OCI-LY7 (cell line): ENCODE data around the gene CPZ. TPM values are rescaled to one million over a fixed set of nuclear protein-coding genes. Genes with fewer than 3 reads are reported as not detected.

Experiments
- BruUV-seq: library from RNA; stranded (reverse); fragments of 400-500 nt; replicated peaks from 2 replicates; lab custom pipeline; 2021; lab: Mats Ljungman, UMichigan
- CTCF ChIA-PET: fragments of 300-600 bp; sonication (Branson Sonifier 250); formaldehyde crosslinking; loops from one replicate; lab custom pipeline; 2022; ENCODE audit warnings: antibody characterized with exemption; ENCODE audit not compliant: unreplicated experiment; lab: Charles Lee
- POLR2A ChIA-PET: fragments of 300-600 bp; sonication (Branson Sonifier 250); formaldehyde crosslinking; loops from one replicate; lab custom pipeline; 2022; ENCODE audit warnings: antibody characterized with exemption; lab: Charles Lee
- DNase-seq: peaks from one replicate; pipeline ENCODE4 v3.0.0-alpha.2; 2015; ENCODE audit warnings: low spot score
- H2AFZ ChIP-seq: fragments of 200-600 bp; sonication (generic), shearing (Covaris generic); 2 replicates; pipeline ENCODE4 v1.6.1; 2014; ENCODE audit warnings: mild to moderate bottlenecking, antibody characterized with exemption, low read length, moderate library complexity
- H3K27ac ChIP-seq: fragments of 200-600 bp; sonication (generic); 2 replicates; pipeline ENCODE4 v1.5.1; 2014; ENCODE audit warnings: mixed run types, low read depth, mild to moderate bottlenecking, moderate library complexity, low read length, inconsistent platforms; ENCODE audit not compliant: poor library complexity, severe bottlenecking
- H3K36me3 ChIP-seq: fragments of 200-600 bp; sonication (generic); 2 replicates; pipeline ENCODE4 v1.6.1; 2014; ENCODE audit warnings: mild to moderate bottlenecking, antibody characterized with exemption, low read length, moderate library complexity, mixed read lengths; ENCODE audit not compliant: insufficient read depth
- H3K4me1 ChIP-seq: fragments of 200-600 bp; sonication (generic); 2 replicates; pipeline ENCODE4 v1.5.1; 2014; ENCODE audit warnings: mild to moderate bottlenecking, low read length; ENCODE audit not compliant: insufficient read depth, poor library complexity, severe bottlenecking
- H3K4me2 ChIP-seq: fragments of 200-600 bp; sonication (generic); 2 replicates; pipeline ENCODE4 v1.6.1; 2014; ENCODE audit warnings: mild to moderate bottlenecking, low read length
- H3K4me3 ChIP-seq: fragments of 200-600 bp; sonication (generic); 2 replicates; pipeline ENCODE4 v1.5.1; 2014; ENCODE audit warnings: mild to moderate bottlenecking, low read depth, low read length; ENCODE audit not compliant: poor library complexity, severe bottlenecking
- H3K79me2 ChIP-seq: fragments of 200-600 bp; sonication (generic); 2 replicates; pipeline ENCODE4 v1.6.1; 2016; ENCODE audit warnings: low read depth, mild to moderate bottlenecking, low read length, moderate library complexity, mixed read lengths; ENCODE audit not compliant: insufficient read depth
- H3K9me2 ChIP-seq: fragments of 200-600 bp; sonication (generic); 2 replicates; pipeline ENCODE4 v1.6.1; 2016; ENCODE audit warnings: mild to moderate bottlenecking, low read length, mixed read lengths; ENCODE audit not compliant: insufficient read depth
- H3K9me3 ChIP-seq: fragments of 200-600 bp; sonication (generic); 2 replicates; pipeline ENCODE4 v1.6.1; 2014; ENCODE audit warnings: mild to moderate bottlenecking, mixed run types, low read length, mixed read lengths
- H4K20me1 ChIP-seq: fragments of 200-600 bp; sonication (generic); 2 replicates; pipeline ENCODE4 v1.6.1; 2014; ENCODE audit warnings: mild to moderate bottlenecking, antibody characterized with exemption, low read length, moderate library complexity, mixed read lengths; ENCODE audit not compliant: insufficient read depth
- EZH2phosphoT487 ChIP-seq: fragments of 200-600 bp; sonication (generic); IDR thresholded peaks from 2 replicates; pipeline ENCODE4 v1.6.1; 2018; ENCODE audit warnings: low read depth, borderline replicate concordance, mild to moderate bottlenecking, mixed run types, antibody characterized with exemption, low read length, moderate library complexity, mixed read lengths
- intact Hi-C: fragments of 100-400 bp; cut with micrococcal nuclease; formaldehyde crosslinking; loops from one replicate; pipeline ENCODE4 v1.10.0; 2022; ENCODE audit not compliant: unreplicated experiment
- total RNA-seq, 2 experiments: library from RNA; depleted of rRNA in 1 of 2; stranded (reverse); fragments of >200 nt in 1 of 2; shearing (Covaris generic) in 1 of 2; gene quantifications; 2 replicates each; pipeline ENCODE4 v1.2.3, GENCODE V29; 2014 to 2022
- TF ChIP-seq, protein P1 (sequence below): fragments of 200-600 bp; sonication (generic); conservative IDR thresholded peaks from 2 replicates; pipeline ENCODE4 v1.5.1; 2014; ENCODE audit warnings: mild to moderate bottlenecking, antibody characterized with exemption, low read length, moderate library complexity, mixed read lengths

CPZ gene
- total RNA-seq, 2 experiments from 2014 or later = not detected

DNA sequence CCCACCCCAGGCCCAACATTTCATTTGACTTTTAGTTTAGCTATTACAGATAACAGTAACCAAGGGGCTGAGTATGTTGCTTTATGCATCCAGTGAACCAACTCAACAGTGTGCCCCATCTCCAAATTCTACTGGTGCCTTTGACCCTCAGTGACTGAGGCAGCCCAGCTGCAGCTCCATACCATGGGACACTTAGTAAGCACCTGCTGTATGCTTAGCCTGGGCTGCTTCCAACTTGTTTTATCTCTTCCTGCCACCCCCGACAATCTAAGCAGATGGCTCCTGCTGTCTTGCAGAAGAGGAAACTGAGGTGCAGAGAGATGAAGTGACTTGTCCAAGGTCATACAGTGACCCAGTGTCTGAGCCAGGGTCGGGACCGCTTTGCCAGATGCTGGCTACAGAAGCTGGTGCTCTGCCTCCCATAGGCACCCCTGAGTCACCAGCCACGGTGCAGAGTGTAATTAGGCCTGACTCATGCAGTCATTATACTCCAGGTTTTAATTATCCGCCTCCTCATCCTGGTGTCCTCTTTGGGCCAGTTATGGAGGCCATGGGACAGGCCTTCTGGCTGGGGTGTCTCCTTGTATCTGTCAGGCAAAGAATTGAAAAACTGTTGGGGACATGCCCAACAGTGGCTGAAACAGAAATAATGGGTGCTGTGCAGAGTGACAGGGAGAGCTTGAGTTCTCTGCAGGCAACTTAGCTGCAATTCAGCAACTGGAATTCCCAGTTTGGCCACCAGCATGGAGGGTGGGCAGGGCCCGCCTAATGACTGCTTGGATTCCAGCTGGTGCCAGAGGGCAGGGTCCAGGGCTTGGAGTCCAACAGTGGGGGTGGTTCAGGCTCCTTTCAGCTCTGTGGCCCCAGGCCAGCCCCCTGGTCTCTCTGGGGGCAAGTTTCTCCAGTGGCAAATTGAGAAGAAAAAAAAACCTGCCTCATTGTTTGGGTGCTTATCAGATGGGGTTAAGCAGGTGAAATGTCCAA is 20.6 kb upstream of the CPZ start:
- ChIA-PET POLR2A (interaction anchor here (0.7 kb wide), 1 partner anchor 316 kb away, joined by 3 read pairs; no protein-coding TSS in a partner anchor), CTCF (no interaction called here)
- Histone ChIP-seq H3K9me3 (no peaks in the 10 kb centered on the region), H3K4me1 (no peaks in the 10 kb centered on the region), H3K4me2 (no peak overlapping the region), H3K36me3 (no peaks in the 10 kb centered on the region), H2AFZ (no peak overlapping the region), H4K20me1 (no peaks in the 10 kb centered on the region), H3K79me2 (no peaks in the 10 kb centered on the region), H3K9me2 (no peaks in the 10 kb centered on the region), H3K4me3 (no peak overlapping the region), H3K27ac (no peak overlapping the region)
- intact Hi-C loops = no loop called here
- BruUV-seq = no TSS peak
- DNase-seq = no peak
- TF ChIP-seq, protein P1, sequence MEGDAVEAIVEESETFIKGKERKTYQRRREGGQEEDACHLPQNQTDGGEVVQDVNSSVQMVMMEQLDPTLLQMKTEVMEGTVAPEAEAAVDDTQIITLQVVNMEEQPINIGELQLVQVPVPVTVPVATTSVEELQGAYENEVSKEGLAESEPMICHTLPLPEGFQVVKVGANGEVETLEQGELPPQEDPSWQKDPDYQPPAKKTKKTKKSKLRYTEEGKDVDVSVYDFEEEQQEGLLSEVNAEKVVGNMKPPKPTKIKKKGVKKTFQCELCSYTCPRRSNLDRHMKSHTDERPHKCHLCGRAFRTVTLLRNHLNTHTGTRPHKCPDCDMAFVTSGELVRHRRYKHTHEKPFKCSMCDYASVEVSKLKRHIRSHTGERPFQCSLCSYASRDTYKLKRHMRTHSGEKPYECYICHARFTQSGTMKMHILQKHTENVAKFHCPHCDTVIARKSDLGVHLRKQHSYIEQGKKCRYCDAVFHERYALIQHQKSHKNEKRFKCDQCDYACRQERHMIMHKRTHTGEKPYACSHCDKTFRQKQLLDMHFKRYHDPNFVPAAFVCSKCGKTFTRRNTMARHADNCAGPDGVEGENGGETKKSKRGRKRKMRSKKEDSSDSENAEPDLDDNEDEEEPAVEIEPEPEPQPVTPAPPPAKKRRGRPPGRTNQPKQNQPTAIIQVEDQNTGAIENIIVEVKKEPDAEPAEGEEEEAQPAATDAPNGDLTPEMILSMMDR = no peak
- TF ChIP-seq EZH2phosphoT487 = no peak

DNA sequence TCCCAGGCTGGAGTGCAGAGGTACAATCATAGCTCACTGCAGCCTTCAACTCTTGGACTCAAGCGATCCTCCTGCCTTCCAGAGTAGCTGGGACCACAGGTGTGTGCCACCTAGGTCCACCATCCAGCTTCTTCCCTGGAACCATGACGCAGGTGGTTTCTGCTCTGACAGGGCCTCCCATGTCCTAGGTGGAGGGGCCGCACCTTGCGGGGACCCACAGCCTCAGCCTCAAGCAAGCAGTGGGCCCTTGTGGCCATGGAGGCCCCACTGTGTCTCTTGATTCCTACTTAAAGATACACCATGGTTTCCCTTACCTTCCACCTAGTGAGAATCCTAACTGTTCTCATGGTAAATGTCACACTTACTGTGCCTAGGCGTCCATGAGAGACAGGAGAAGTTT is 19.3 kb upstream of the CPZ start:
- TF ChIP-seq, protein P1 = no peak
- no peak for TF ChIP-seq EZH2phosphoT487
- intact Hi-C loops = no loop called here
- POLR2A ChIA-PET = no interaction called here

More for the DNA sequence above, 19.3 kb upstream of the CPZ start:
- Histone ChIP-seq H3K9me2 (no peaks in the 10 kb centered on the region), H3K9me3 (no peaks in the 10 kb centered on the region), H3K27ac (no peak overlapping the region), H2AFZ (no peak overlapping the region), H3K4me2 (no peak overlapping the region), H3K79me2 (no peaks in the 10 kb centered on the region), H3K36me3 (no peaks in the 10 kb centered on the region), H3K4me1 (no peaks in the 10 kb centered on the region), H4K20me1 (no peaks in the 10 kb centered on the region), H3K4me3 (no peak overlapping the region)
- DNase-seq = no peak
- CTCF ChIA-PET = no interaction called here
- no TSS peak for BruUV-seq
